Ectodermal cell (in vitro differentiated cells): ENCODE results near the gene PRPF38B. TPM values are rescaled to one million over a fixed set of nuclear protein-coding genes. Genes with fewer than 3 reads are reported as not detected.
A peak's percentile ranks its signal among the peaks of the same experiment; 100 is the strongest.

Experiments
- H3K27ac ChIP-seq: 2 replicates; pipeline ENCODE4 v1.7.0; 2013; ENCODE audit warnings: mild to moderate bottlenecking, low read depth, low read length; ENCODE audit not compliant: insufficient read depth, poor library complexity, severe bottlenecking
- H3K27me3 ChIP-seq: 2 replicates; pipeline ENCODE4 v1.7.0; 2013; ENCODE audit warnings: mild to moderate bottlenecking, low read length; ENCODE audit not compliant: insufficient read depth, control insufficient read depth, poor library complexity, severe bottlenecking
- H3K36me3 ChIP-seq: one replicate; pipeline ENCODE4 v1.7.0; 2013; ENCODE audit warnings: low read length; ENCODE audit not compliant: control insufficient read depth, insufficient read depth
- H3K4me1 ChIP-seq: one replicate; pipeline ENCODE4 v1.7.0; 2013; ENCODE audit warnings: low read length; ENCODE audit not compliant: control insufficient read depth, insufficient read depth
- H3K4me3 ChIP-seq: 2 replicates; pipeline ENCODE4 v1.7.0; 2013; ENCODE audit warnings: low read depth, low read length, control low read depth; ENCODE audit not compliant: insufficient read depth
- H3K9me3 ChIP-seq: 2 replicates; pipeline ENCODE4 v1.7.0; 2013; ENCODE audit warnings: mild to moderate bottlenecking, low read length, moderate library complexity; ENCODE audit not compliant: control insufficient read depth
- WGBS, 2 experiments: methylation state at CpG; one replicate each; pipeline ENCODE4 v1.1.7; 2013; ENCODE audit warnings: missing lambda C conversion rate in 2 of 2; 5-methylcytosine and 5-hydroxymethylcytosine counted together
- polyA plus RNA-seq, 4 experiments: library from polyadenylated mRNA; stranded (reverse); fragments of 50-300 nt; gene quantifications; one replicate each; pipeline ENCODE4 v1.2.3, GENCODE V29; 2013

Gene PRPF38B
- polyA plus RNA-seq (2013, experiment 1 of 4) = 54.8 TPM
- 49.8 TPM for polyA plus RNA-seq (2013, experiment 2 of 4)
- 37.4 TPM for polyA plus RNA-seq (2013, experiment 3 of 4)
- polyA plus RNA-seq (2013, experiment 4 of 4) = 41.5 TPM

- 0 to 1% methylated on average over 59 of the region's 59 CpGs for whole genome bisulfite sequencing, 2 experiments
- H3K9me3 ChIP-seq = no peaks in the 10 kb centered on the region
- no peaks in the 10 kb centered on the region for H3K4me1 ChIP-seq
- H3K36me3 ChIP-seq = peaks cover 13% of the 10 kb centered on the region
- H3K27ac ChIP-seq = peak within 1 kb of the TSS; percentile 96
- no peaks in the 10 kb centered on the region for H3K27me3 ChIP-seq
- H3K4me3 ChIP-seq = peak within 1 kb of the TSS; percentile 96
Measured at GRCh38 chr1:108691942-108692723, at the start of gene PRPF38B. PRPF38B (plus strand) TSS chr1:108692310; CDS start chr1:108692592, 282 bp downstream.

- no peak overlapping the region for H3K4me3 ChIP-seq
Measured at GRCh38 chr1:108643492-108644335, 48.4 kb upstream of the PRPF38B start.

GRCh38 chr1:108644984-108645383 lies 47.1 kb upstream of the PRPF38B start:
- no peaks in the 10 kb centered on the region for H3K36me3 ChIP-seq
- 88 to 89% methylated on average over 7 of the region's 7 CpGs for WGBS, 2 experiments
- no peaks in the 10 kb centered on the region for H3K9me3 ChIP-seq
- H3K27ac ChIP-seq = no peak overlapping the region
- H3K27me3 ChIP-seq = no peaks in the 10 kb centered on the region
- no peaks in the 10 kb centered on the region for H3K4me1 ChIP-seq
- H3K4me3 ChIP-seq = no peak overlapping the region

More at GRCh38 chr1:108643492-108644335, 48.4 kb upstream of the PRPF38B start:
- Histone ChIP-seq H3K4me1 (no peaks in the 10 kb centered on the region), H3K9me3 (no peaks in the 10 kb centered on the region), H3K27ac (no peak overlapping the region), H3K27me3 (no peaks in the 10 kb centered on the region), H3K36me3 (no peaks in the 10 kb centered on the region)
- WGBS, 2 experiments = 47 to 57% methylated on average over 3 of the region's 3 CpGs

- Histone ChIP-seq H3K36me3 (no peaks in the 10 kb centered on the region), H3K27me3 (no peaks in the 10 kb centered on the region), H3K9me3 (no peaks in the 10 kb centered on the region), H3K27ac (no peak overlapping the region), H3K4me1 (no peaks in the 10 kb centered on the region), H3K4me3 (no peak overlapping the region)
- WGBS, 2 experiments = 87 to 92% methylated on average over 9 of the region's 9 CpGs
Measured at GRCh38 chr1:108645564-108646184, 46.4 kb upstream of the PRPF38B start.

- Histone ChIP-seq H3K27ac (no peak overlapping the region), H3K4me1 (no peaks in the 10 kb centered on the region), H3K36me3 (no peaks in the 10 kb centered on the region), H3K4me3 (no peak overlapping the region), H3K27me3 (no peaks in the 10 kb centered on the region), H3K9me3 (no peaks in the 10 kb centered on the region)
- WGBS, 2 experiments = 93 to 99% methylated on average over 4 of the region's 4 CpGs
Measured at GRCh38 chr1:108646265-108646647, 45.9 kb upstream of the PRPF38B start.

GRCh38 chr1:108646648-108647269 lies 45.4 kb upstream of the PRPF38B start:
- no peaks in the 10 kb centered on the region for H3K4me1 ChIP-seq
- H3K27me3 ChIP-seq = no peaks in the 10 kb centered on the region
- H3K27ac ChIP-seq = no peak overlapping the region
- no peaks in the 10 kb centered on the region for H3K36me3 ChIP-seq
- H3K9me3 ChIP-seq = no peaks in the 10 kb centered on the region
- H3K4me3 ChIP-seq = no peak overlapping the region
- 89 to 92% methylated on average over 11 of the region's 11 CpGs for WGBS, 2 experiments

- Histone ChIP-seq H3K27ac (no peak overlapping the region), H3K36me3 (no peaks in the 10 kb centered on the region), H3K9me3 (no peaks in the 10 kb centered on the region), H3K27me3 (no peaks in the 10 kb centered on the region), H3K4me3 (no peak overlapping the region), H3K4me1 (no peaks in the 10 kb centered on the region)
- WGBS, 2 experiments = 92% methylated on average over 2 of the region's 2 CpGs
Measured at GRCh38 chr1:108653431-108654105, 38.5 kb upstream of the PRPF38B start.

- no peak overlapping the region for H3K27ac ChIP-seq
- H3K4me3 ChIP-seq = no peak overlapping the region
- no peaks in the 10 kb centered on the region for H3K4me1 ChIP-seq
- 88 to 94% methylated on average over 4 of the region's 5 CpGs for WGBS, 2 experiments
- no peaks in the 10 kb centered on the region for H3K36me3 ChIP-seq
- H3K9me3 ChIP-seq = no peaks in the 10 kb centered on the region
- H3K27me3 ChIP-seq = peaks cover 25% of the 10 kb centered on the region
Measured at GRCh38 chr1:108657356-108658080, 34.6 kb upstream of the PRPF38B start.

GRCh38 chr1:108661030-108661609 lies 31.0 kb upstream of the PRPF38B start, which contains the start of gene HENMT1:
HENMT1 (minus strand) TSS chr1:108661093; CDS start chr1:108659884, 1,209 bp downstream.
- H3K27ac ChIP-seq = no peak within 1 kb of the TSS
- no peaks in the 10 kb centered on the region for H3K36me3 ChIP-seq
- peak within 1 kb of the TSS; percentile 33 for H3K4me3 ChIP-seq
- H3K27me3 ChIP-seq = peaks cover 32% of the 10 kb centered on the region
- 4 to 5% methylated on average over 81 of the region's 81 CpGs for WGBS, 2 experiments
- H3K9me3 ChIP-seq = no peaks in the 10 kb centered on the region
- H3K4me1 ChIP-seq = no peaks in the 10 kb centered on the region
